ENCODE measurements around the gene ASB4.
"Not testable (repeated sequence)": the region's sequence is repeated elsewhere in the genome, so short reads cannot be mapped to it uniquely, and the experiment has no call there.

The ASB4 gene

DNA sequence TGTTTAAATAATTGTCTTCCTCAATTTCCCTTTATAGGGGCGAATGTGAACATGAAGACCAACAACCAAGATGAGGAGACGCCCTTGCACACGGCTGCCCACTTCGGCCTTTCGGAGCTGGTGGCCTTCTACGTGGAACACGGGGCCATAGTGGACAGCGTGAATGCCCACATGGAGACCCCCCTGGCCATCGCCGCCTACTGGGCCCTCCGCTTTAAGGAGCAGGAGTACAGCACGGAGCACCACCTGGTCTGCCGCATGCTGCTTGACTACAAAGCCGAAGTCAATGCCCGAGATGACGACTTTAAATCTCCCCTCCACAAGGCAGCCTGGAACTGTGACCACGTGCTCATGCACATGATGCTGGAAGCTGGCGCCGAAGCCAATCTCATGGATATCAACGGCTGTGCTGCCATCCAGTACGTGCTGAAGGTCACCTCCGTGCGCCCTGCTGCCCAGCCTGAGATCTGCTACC, 42.1 kb downstream of the ASB4 start:
- DNase-seq: no peak

DNA sequence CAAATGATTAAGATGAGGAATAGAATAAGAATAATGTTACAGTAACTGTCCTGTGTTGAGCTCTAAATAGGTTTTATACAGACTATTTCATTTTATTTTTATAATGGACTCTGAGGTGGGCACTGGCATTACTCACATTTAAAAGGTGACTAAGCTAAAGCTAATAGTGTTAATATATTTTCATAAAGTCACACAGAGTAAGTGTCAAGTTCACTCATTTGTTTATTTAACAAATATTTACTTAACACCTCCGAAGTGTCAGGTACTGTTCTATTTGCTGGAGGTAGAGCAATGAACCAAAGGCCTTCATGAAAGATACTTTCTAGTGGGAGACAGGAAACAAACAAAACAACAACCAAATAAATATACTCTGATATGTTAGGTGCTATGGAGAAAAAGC, 44.0 kb downstream of the ASB4 start:
- no peak for DNase-seq

DNA sequence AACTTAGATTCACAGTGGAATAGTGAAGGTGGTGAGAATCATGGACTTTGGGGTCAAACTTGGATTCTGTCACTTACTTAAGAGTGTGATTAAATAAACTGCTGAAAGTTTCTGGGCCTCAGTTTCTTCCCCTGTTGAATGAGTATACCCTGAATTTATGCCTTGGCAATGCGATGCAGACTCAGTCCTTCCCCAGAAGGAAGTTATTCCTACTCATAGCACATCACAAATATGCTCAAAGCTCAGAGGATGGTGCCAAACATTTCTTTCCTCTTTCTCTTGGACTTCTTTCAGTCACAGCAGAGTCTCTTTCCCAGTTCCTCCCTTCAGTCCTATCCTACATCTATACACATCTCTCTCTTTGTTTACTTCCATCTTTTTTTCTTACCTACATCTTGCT, 45.1 kb downstream of the ASB4 start:
- DNase-seq: no peak

DNA sequence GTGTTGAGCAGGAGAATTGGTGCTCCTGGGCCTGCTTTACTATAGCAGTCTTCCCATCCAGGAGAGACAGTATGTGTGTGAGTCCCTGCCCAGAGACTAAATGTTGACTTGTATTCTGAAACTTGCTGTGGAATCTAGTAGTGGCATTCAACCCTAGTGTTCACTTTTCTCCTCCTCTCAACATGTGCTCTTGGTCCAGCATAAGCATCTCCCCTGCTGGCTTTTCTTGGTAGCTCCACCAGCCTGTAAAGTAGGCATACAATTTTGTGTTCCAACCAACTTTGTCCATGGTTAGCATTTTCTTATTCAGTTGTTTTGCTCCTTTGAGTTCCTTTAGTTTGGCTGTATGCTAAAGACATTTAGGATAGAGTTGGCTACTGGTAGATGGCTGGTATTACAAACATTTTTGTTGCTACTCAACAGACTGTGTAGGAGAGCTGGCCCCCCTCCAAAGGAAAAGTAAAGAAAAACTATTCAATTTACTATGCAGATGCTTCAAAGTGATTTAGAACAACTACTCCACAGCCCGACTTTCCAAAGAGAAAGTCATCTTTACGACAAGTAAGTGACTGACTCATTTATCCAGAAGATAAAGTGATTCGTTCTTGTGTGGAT, 46.0 kb downstream of the ASB4 start:
- DNase-seq: no peak

DNA sequence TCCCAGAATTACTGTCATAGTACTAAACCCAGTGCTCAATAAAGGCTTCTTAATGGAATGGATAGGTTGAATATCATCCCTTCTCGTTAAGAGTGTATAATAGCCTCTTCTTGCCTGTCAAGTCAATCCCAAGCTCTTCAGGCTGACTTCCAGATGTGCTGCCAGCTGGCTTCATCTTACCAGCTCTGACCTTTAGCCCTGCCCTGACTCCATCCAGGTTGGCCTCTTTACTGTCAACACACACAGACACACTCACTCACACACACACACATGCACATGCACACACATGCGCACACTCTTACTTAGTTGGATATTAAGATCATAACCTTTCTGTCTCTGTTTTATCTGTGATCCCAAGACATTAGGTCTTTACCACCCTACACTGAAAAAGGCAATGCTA, 49.1 kb downstream of the ASB4 start:
- DNase-seq: no peak

DNA sequence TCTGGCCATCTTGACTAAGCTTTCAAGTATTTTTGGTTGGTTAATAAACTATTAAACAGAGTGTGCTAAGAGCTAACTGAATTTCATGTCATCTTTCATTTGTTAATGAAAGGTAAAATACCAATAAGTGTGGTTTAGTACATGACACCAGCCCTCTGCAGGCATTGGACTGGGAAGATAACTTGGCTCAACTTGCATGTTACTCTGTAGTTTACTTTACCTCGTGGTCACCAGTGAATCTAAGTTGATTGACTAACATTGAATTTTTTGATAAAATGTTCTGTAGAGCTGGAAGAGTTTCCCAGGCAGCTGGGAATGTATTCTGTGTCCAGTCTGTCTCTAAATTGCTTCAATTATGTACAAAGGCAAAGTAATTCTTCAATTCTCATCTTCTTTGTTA, 49.9 kb downstream of the ASB4 start:
- no peak for DNase-seq

DNA sequence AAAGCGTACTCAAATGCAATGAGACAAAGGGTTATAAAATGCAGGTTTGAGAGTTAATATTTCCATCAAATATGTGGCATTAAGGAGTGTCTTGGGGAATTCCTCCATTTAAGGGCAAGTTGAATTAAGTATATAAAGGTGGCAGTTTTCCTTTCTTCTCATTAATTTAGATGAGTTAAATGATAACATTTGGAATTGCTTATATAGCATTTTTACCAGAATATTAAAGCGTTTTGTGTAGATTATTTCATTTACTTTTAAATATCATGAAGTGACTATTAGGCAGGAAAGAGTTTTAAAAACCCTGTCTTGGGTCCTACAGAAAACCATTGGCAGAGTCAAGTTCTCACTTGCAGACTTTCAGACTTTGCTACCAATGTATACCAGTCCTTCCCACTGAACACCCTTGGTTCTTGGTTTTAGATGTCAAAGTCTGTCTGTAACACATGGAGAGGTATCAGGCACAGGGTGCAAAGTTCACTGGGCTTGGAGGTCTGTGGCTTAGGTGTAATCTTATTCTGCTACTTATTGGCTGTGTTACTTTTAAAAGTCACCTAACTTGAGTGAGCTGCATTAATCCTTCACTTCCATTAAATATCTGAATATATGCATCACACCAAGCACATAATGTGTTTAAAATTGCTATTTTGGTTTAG, 51.0 kb downstream of the ASB4 start:
- no peak for DNase-seq

DNA sequence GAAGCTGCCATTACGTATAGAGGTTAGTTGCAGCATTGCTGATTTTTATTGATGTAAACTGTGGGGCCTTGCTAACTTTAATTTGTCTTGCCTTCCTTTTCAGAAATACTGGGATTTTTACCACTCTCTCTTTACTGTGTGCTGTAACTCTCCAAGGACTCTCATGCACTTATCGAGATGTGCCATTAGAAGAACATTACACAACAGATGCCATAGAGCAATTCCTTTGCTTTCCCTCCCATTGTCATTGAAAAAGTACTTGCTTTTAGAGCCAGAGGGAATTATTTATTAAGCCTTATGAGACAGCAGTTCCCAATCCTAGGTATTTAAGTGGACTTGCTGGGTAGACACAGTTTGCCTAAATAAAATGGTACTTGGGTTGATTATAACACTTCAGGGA, 51.7 kb downstream of the ASB4 start:
- DNase-seq: no peak

DNA sequence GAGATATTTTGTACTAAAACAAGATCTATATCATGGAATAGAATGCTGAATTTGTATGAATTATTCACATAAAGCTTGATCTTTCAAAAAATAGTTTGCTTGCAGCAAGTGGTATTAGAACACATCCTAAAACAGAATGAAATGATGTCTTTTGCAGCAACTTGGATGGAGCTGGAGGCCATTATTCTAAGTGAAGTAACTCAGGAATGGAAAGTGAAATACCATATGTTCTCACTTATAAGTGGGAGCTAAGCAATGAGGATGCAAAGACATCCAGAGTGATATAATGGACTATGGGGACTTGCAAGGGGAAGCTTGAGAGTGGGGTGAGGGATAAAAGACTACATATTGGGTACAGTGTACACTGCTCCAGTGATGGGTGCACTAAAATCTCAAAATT, 53.7 kb downstream of the ASB4 start:
- DNase-seq: no peak

DNA sequence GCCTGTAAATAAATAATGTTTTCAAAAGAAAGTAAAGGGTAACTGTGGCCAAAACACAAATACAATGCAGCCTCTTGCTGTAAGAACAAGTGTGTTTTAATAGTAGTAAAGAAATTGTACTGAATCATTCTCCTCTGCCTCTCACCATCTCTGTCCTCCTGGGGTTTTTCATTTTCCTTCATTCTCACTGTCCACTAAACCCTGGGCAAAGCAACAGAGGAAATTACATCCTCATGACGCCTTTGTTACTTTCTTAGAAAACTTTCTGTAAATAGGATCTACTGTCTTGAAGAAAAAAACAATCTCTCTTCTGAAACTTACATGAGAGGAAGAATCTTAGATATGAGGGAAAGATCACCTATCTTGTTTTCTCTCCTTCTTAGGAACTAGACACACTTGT, 54.6 kb downstream of the ASB4 start:
- DNase-seq: no peak

DNA sequence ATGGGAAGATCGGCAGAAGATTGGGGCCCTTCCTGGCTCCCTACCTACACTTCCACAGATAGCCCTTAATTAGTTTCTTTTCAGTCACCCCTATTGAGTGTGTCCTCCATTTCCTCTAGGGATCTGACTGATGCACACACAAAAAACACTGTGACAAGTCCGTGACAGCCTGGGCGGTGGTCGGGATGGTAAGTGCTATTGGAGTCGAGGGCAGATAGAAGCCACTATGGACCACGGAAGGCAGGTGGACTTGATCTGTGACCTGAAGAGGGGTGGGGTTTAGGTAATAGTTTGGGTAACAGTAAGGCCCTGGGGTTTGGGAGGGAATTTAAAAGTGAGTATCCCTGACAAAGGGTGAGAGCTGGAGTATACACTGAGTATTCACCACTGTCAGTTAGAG, 57.6 kb downstream of the ASB4 start:
- DNase-seq: no peak

DNA sequence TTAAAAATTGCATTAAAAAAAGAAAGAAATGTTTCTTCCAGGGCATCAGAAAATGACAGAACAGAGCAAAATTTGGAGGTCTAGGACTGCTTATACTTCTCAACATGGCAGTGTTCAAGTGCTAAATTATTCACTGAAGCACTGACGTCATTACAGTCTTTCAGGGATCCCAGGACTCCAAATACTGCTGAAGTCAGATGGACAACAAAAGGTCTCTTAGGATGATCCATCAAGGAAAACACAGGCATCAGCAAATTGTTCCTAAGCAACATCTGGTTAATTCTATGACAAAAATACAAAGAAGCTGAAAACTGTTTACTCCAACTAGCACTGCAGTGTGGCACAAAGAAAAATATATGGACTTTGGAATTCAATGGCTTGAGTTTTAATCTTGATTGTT, 58.4 kb downstream of the ASB4 start:
- no peak for DNase-seq

DNA sequence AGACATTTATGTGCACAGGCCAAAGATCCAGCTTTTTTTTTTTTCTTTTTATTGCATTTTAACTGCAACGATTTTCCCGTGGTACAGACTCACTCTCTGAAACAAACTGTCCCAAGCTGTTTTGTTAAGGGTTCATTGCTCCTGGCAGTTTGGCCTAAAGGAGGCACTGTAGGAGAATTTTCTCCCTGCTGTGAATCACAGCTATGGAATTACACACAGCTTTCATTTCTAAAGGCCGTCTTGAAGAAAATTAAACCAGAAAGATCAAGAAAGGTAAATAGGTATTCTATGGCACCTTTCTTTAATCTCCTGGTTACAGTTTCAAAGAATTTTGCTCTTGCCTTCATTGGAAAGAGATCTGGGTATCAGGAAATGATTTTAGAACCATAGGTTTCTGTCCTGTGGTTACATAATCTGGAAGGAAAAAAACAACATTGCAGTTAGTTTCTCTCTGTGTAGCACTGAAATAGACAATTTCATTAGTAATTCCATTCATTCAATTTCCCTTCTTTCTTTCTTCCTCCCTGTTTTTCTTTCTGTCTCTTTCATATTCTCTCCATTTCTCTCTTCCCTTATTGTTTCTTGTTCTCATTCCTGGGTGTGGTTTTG, 59.4 kb downstream of the ASB4 start:
- no peak for DNase-seq

DNA sequence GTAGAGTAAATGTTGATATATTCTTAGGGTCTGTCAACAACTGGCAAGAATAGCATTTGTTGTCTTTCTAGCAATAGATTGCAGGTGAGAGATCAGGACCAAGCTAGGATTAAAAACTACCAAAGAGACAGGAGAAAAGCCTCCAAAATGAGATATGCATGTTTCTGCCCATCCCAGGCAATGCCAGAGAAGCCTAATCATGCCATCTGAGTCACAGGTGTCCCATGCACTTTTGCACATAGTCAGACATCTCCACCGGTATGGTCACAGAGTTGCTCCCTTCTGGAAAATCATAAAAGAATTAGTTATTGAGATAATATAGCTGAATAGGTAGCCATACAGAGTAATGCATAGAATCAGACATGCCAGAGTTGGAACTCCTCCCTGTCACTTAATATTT, 59.9 kb downstream of the ASB4 start:
- no peak for DNase-seq

DNA sequence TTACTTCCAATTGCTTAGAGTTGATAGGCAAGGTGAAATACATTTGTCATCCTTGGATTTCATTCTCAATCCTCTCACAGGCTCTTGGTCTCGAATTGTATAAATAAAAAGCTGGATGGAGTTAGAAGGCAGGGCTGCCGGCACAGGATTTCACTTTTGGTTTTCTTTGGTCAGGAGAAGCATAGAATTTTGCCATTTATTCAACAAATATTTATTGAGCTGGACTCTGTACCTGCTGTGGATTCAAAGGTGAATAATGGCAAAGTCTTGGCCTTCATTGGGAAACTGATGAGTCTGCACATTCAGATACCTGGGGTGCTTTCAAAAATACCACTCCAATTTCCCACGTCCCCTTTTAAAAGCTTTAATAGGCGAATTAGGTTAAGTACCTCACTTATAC, 60.9 kb downstream of the ASB4 start:
- DNase-seq: no peak

DNA sequence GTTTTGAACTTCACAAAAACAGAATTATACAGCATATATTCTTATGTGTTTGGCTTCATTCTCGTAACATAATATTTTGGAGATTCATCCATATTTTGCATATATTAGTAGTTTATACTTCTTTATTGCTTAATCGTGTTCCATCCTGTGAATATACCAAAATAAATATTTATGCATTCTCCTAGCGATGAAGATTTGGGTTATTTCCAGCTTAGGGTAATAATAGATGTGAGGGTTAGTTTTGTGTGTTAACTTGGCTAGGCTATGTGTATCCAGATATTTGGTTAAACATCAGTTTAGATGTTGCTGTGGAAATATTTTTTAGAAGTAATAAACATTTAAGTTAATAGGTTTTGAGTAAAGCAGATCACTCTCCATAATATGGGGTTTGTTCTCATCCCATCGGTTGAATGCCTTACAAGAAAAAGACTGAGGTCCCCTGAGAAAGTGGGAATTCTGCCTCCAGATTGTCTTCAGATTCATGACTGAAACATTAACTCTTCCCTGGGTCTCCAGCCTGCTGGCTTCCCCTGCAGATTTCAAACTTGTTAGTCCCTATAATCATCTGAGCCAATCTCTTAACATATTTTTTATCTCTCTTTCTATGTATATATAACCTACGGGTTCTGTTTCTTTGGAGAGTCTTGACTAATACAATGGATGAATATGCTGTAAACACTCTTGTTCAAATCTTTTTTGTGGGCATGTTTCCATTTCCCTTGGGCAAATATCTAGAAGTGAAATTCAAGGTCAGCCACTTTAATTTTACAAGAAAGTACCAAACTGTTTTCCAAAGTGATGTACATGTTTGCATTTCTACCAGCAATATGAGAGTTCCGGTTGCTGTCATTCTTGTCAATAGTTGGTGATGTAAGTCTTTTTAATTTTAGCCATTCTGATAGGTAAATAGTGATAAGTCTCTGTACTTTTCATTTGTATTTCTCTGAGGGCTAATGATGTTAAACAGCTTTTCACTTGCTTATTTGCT, 61.9 kb downstream of the ASB4 start:
- DNase-seq: no peak

DNA sequence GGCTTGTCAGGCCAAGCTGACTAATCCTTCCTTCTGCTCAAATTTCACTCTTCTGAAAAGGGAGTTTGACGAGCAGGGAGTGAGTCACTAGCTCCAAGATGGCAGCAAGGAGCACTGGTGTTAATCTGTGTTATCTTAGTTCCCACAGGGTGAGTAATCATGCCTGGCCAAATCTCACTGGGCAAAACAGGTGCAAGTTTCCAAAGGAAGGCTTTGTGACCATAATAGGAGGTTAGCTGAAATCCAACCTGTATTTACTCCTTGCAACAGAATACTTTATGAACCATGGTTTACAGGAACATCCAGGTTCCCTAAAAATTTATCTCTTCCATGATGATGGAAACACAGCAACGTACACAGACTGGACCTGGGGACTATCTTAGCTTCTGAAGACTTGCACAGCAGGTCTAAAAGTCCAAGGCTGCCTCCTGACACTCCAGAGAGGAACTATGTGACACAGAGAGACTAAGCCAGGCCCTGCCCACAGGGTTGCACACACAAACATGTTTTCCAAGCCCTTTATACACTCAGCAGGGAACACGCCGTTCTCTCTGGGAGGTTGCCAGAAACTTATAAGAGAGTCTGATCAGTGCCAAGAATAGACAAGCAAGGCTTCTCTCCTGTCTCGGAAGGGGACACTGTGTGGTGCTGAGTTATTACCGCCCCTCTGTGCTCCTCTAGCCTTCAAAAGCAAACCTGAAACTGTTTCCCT, 64.2 kb downstream of the ASB4 start:
- DNase-seq: no peak

DNA sequence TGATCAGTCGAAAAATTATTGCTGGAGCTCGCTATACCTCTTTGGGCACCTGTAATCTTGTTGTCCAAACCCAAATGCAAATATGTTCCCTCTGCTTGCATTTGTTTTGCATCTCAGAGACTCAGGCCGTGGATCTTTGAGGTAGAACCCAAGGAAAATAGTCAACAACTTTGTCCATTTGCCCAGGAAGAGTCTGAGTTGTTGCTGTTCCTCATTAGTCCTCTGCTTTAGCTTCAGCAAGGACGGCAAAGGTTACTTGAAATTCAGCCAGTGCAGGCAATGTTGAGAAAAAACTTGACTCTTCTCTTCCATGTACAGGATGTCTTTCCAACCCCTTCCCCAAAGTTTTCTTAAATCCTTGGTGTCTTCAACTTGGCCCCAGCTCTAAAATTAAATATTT, 64.8 kb downstream of the ASB4 start:
- DNase-seq: no peak

DNA sequence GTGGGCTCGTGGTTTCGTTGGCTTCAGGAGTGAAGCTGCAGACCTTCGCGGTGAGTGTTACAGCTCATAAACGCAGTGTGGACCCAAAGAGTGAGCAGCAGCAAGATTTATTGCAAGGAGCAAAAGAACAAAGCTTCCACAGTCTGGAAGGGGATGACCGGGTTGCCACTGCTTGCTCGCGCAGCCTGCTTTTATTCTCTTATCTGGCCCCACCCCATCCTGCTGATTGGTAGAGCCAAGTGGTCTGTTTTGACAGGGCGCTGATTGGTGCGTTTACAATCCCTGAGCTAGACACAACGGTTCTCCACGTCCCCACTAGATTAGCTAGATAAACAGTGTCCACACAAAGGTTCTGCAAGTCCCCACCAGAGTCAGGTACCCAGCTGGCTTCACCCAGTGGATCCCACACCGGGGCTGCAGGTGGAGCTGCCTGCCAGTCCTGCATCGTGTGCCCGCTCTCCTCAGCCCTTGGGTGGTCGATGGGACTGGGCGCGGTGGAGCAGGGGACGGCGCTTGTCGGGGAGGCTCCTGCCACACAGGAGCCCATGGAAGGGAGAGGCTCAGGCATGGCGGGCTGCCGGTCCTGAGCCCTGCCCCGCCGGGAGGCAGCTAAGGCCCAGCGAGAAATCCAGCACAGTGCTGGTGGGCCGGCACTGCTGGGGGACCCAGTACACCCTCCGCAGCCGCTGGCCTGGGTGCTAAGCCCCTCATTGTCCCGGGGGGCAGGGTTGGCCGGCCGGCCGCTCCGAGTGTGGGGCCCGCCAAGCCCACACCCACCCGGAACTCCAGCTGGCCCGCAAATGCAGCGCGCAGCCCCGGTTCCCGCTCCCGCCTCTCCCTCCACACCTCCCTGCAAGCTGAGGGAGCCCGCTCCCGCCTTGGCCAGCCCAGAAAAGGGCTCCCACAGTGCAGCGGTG, 66.5 kb downstream of the ASB4 start:
- DNase-seq: not testable (repeated sequence)

DNA sequence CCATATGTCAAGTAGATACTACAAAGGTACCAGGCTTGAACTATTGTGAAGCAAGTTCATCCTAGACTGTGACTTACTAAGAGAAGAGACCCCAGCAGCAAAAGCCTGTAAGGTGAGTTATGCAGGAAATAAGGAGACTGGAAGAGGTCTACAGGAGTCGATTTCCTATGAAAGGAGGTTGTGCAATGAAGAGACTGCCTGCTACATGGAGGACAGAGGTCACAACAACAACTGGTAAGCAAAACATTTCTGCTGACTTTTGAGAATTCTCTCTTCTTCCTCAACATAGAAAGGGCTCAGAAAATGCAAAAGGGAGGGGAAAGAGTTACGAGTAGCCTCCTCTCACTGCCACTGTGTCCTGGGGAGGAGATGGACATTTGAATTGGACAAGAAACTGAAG, 68.2 kb downstream of the ASB4 start:
- DNase-seq: no peak

DNA sequence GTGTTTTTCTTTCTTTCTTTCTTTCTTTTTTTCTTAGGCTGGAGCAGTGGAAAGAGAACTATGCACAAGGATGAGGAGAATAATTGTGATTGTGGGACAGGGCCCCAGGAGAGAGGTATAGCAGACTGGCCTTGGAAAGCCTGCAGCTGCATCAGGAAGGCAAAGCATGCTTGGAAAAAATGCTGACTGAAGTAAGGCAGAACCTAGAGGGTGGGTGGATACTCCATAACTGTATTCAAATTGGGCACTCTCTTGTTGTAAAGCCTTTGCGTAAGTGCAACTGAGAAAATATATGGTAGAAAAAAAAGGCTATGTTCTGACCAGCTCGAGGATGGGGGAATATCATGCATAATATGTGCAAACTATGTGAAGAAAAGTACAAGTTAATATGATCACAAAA, 71.0 kb downstream of the ASB4 start:
- DNase-seq: no peak

DNA sequence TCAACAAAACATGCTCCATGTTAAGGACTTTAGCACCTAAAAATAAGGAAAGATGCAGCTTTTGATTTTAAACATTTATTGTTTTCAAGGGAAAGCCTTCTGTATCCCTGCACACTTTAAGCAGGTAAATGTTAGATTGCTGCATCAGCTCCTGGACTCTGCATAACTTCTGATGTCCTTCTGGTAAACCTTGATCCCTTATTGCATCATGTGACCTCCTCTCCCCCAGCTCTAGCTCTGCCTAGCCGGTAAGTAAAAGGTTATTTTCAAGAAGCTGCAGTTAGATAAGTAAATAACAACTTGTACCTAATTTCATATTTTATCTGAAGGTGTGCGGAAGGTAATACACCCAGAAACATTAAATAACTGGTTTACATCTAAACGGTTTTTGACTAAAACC, 73.1 kb downstream of the ASB4 start:
- DNase-seq: no peak

All from stimulated activated CD4-positive, alpha-beta T cell treated with anti-CD3 and anti-CD28 coated beads, Interleukin-2, amount 100 ng/mL, for 48 hours (primary cell).